HG02943 (cell line): Measurements from ENCODE around the gene TRIM4.
"Not testable (repeated sequence)": the region's sequence is repeated elsewhere in the genome, so short reads cannot be mapped to it uniquely, and the experiment has no call there.

Experiments used
- ATAC-seq: cut with Tn5 transposase; IDR thresholded peaks from one replicate; pipeline ENCODE4 v1.9.1; 2021; ENCODE audit warnings: mild to moderate bottlenecking, low read depth, moderate library complexity; ENCODE audit not compliant: unreplicated experiment

The TRIM4 gene

GRCh38 chr7:99923200-99923599, 3.9 kb upstream of the TRIM4 start:
- no peak for ATAC-seq

GRCh38 chr7:99920149-99920548, 819 bp upstream of the TRIM4 start:
- ATAC-seq: no peak

- ATAC-seq: no peak
Observed at GRCh38 chr7:99919814-99920112, 433 bp upstream of the TRIM4 start.

- ATAC-seq: no peak
Observed at GRCh38 chr7:99910976-99911375, 8.4 kb downstream of the TRIM4 start.

- ATAC-seq: no peak
Observed at GRCh38 chr7:99901581-99901980, 17.7 kb downstream of the TRIM4 start.

- no peak for ATAC-seq
Observed at GRCh38 chr7:99899830-99900519, 19.4 kb downstream of the TRIM4 start.

GRCh38 chr7:99898836-99899235, 20.5 kb downstream of the TRIM4 start:
- no peak for ATAC-seq

GRCh38 chr7:99898023-99898357, 21.3 kb downstream of the TRIM4 start:
- no peak for ATAC-seq

GRCh38 chr7:99897322-99898022, 21.9 kb downstream of the TRIM4 start:
- ATAC-seq: no peak

GRCh38 chr7:99894738-99895137, 24.6 kb downstream of the TRIM4 start:
- no peak for ATAC-seq

GRCh38 chr7:99893280-99893679, 26.1 kb downstream of the TRIM4 start:
- ATAC-seq: no peak

GRCh38 chr7:99890348-99890747, 29.0 kb downstream of the TRIM4 start:
- not testable (repeated sequence) for ATAC-seq

GRCh38 chr7:99888366-99888765, 31.0 kb downstream of the TRIM4 start:
- ATAC-seq: not testable (repeated sequence)

- no peak for ATAC-seq
Observed at GRCh38 chr7:99881370-99881769, 38.0 kb downstream of the TRIM4 start.

- no peak for ATAC-seq
Observed at GRCh38 chr7:99876933-99877332, 42.4 kb downstream of the TRIM4 start, which contains the start of gene OR2AE1. Gene OR2AE1, minus strand, starts transcription at chr7:99877033. Its CDS starts 0 bp downstream, at chr7:99877033.

- no peak for ATAC-seq
Observed at GRCh38 chr7:99876491-99876890, 42.8 kb downstream of the TRIM4 start.

- no peak for ATAC-seq
Observed at GRCh38 chr7:99868246-99868645, 51.1 kb downstream of the TRIM4 start.

- not testable (repeated sequence) for ATAC-seq
Observed at GRCh38 chr7:99867477-99867876, 51.9 kb downstream of the TRIM4 start.

- ATAC-seq: no peak
Observed at GRCh38 chr7:99863847-99864440, 55.4 kb downstream of the TRIM4 start.

- ATAC-seq: no peak
Observed at GRCh38 chr7:99860281-99861127, 58.8 kb downstream of the TRIM4 start.

- ATAC-seq: no peak
Observed at GRCh38 chr7:99855236-99855635, 64.1 kb downstream of the TRIM4 start.
